Spleen (tissue), 11 donors: ENCODE data around the gene PDLIM5. TPM values are rescaled to one million over a fixed set of nuclear protein-coding genes. Genes with fewer than 3 reads are reported as not detected.
A peak's percentile ranks its signal among the peaks of the same experiment; 100 is the strongest.

ENCODE experiments used
- DNase-seq: peaks from one replicate; pipeline ENCODE4 v3.0.0-alpha.2; 2020
- H3K27ac ChIP-seq, 8 donors: fragments of 200-600 bp; sonication (generic) in 7 of 8; 1 replicate in 4 of 8; 2 replicates in 4 of 8; pipeline versions ENCODE4 v1.5.0 to v1.8.0; 2016 to 2021; ENCODE audit warnings: inconsistent platforms in 4 of 8, mild to moderate bottlenecking in 4 of 8, moderate library complexity in 1 of 8
- H3K27me3 ChIP-seq, 7 donors: fragments of 200-600 bp; sonication (generic) in 6 of 7; replicated peaks in 1 of 7; 1 replicate in 4 of 7; 2 replicates in 3 of 7; pipeline versions ENCODE4 v1.5.0 to v1.8.0; 2016 to 2021; ENCODE audit warnings: inconsistent platforms in 3 of 7, mild to moderate bottlenecking in 1 of 7
- H3K36me3 ChIP-seq, 6 donors: fragments of 200-600 bp; sonication (generic) in 5 of 6; 1 replicate in 4 of 6; 2 replicates in 2 of 6; pipeline versions ENCODE4 v1.5.0 to v1.8.0; 2016 to 2021; ENCODE audit warnings: inconsistent platforms in 2 of 6
- H3K4me1 ChIP-seq, 6 donors: fragments of 200-600 bp; sonication (generic) in 5 of 6; 1 replicate in 3 of 6; 2 replicates in 3 of 6; pipeline versions ENCODE4 v1.5.0 to v1.8.0; 2016 to 2021; ENCODE audit warnings: inconsistent platforms in 3 of 6
- H3K4me3 ChIP-seq, 8 donors: fragments of 200-600 bp; sonication (generic) in 7 of 8; 1 replicate in 4 of 8; 2 replicates in 4 of 8; pipeline versions ENCODE4 v1.5.0 to v1.8.0; 2016 to 2021; ENCODE audit warnings: inconsistent platforms in 4 of 8, mild to moderate bottlenecking in 4 of 8, moderate library complexity in 2 of 8
- H3K9me3 ChIP-seq, 8 donors: fragments of 200-600 bp; sonication (generic) in 7 of 8; 1 replicate in 4 of 8; 2 replicates in 4 of 8; pipeline versions ENCODE4 v1.5.0 to v1.8.0; 2016 to 2021; ENCODE audit warnings: inconsistent platforms in 4 of 8
- POLR2A ChIP-seq, 3 donors: fragments of 450-650 bp; IDR thresholded peaks; one replicate each; pipeline ENCODE4 v1.5.1; 2017; ENCODE audit warnings: antibody characterized with exemption in 3 of 3, mild to moderate bottlenecking in 1 of 3
- POLR2AphosphoS5 ChIP-seq, 3 donors: sonication (generic); formaldehyde crosslinking; IDR thresholded peaks; one replicate each; pipeline ENCODE4 v1.5.1; 2017; ENCODE audit warnings: antibody characterized with exemption in 3 of 3
- WGBS, 5 donors: extraction: QIAGEN DNeasy Blood & Tissue Kit in 3 of 5; methylation state at CpG; one replicate each; pipeline versions ENCODE4 v1.1.5 to v1.1.7; 2013 to 2018; 5-methylcytosine and 5-hydroxymethylcytosine counted together
- intact Hi-C: fragments of 100-400 bp; cut with DNase I; formaldehyde crosslinking; loops from one replicate; pipeline ENCODE4 v1.15.0; 2023; ENCODE audit warnings: low total_unique reads
- polyA plus RNA-seq, 3 donors: library from polyadenylated mRNA; stranded (reverse); fragments of 200-250 nt; gene quantifications; one replicate each; pipeline ENCODE4 v1.2.1, GENCODE V29; 2013
- total RNA-seq, 7 donors: library from RNA; depleted of rRNA in 3 of 7; stranded (reverse); fragments of >200 nt in 3 of 7; fragmentation: NEBNext Ultra II Directional in 4 of 7; extraction: Animal tissue kit (Norgen Biotek cat#: 25700) in 4 of 7; gene quantifications; one replicate each; pipeline versions ENCODE4 v1.1.0 to v1.2.1, GENCODE V29; 2016 to 2021
- TF ChIP-seq, protein P1 (sequence below), 11 experiments: fragments of 200-600 bp in 7 of 11; fragments of 450-650 bp in 4 of 11; sonication (generic) in 4 of 11; IDR thresholded peaks in 8 of 11; conservative IDR thresholded peaks in 3 of 11; 1 replicate in 7 of 11; 2 replicates in 4 of 11; pipeline versions ENCODE4 v1.4.0 to v1.8.0; 2016 to 2021; ENCODE audit warnings: antibody characterized with exemption in 11 of 11, inconsistent platforms in 4 of 11, mild to moderate bottlenecking in 1 of 11
- donor health status: healthy with polysubstance abuse.
- donor health status: DM: no; HTN: no; CAD: no; lungs with moderate emphysema.
- donor health status: DM: no; HTN: no; CAD: no.
- donor health status: Bipolar disorder and iron deficiency.
- donor health status: healthy.
- donor health status: DM: no; HTN: no; CAD: no.
- donor health status: DM: yes; HTN: yes; CAD: no.

Gene PDLIM5
- total and polyA plus RNA-seq, 10 donors = 9.4 to 182 (median 74.9) TPM

DNA sequence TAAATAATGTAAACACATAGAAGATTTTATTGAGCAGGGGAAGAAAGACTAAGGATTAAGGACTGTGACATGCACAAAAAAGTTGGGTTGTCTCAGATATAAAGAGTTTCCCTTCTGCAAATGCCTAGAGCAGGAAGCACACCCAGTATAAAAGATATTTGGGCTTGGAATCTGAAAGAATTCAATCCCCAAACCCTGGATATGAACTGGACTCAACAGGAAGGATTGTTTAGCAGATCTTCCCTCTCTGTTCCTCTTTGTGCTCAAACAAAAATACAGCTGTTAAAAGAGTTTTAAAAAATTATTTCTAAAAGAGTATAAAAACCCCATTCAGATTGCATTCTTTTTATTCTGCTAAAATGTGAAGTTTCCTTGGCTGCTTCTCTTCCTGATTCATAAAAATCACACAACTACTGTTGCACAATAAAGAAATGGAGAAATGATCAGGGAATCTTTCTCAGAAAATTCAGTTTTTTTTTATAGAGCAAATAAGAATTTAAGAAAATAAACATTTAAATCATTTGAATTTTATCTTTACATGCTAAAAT, 71.4 kb downstream of the PDLIM5 start:
- intact Hi-C loops = no loop called here
- peak overlapping the region in 3 of 8 donors; percentile 23 to 44 (median 43) for H3K27ac ChIP-seq

DNA sequence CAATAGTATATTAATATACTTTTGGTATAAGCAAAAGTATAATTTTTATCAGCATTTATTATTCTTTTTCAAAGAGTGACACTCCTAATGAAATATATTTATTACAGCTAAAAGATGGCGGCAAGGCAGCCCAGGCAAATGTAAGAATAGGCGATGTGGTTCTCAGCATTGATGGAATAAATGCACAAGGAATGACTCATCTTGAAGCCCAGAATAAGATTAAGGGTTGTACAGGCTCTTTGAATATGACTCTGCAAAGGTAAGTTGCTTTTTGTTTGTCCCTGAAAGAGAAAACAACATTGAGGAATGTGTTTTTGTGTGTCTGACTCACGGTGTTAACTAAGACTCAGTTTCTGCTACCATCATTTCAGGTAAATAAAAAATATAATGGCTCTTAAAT, 71.9 kb downstream of the PDLIM5 start:
- no peak overlapping the region for H3K27ac ChIP-seq
- H3K27me3 ChIP-seq = no peaks in the 10 kb centered on the region
- peaks cover 8 to 45% (median 34%) of the 10 kb centered on the region in 6 donors for H3K4me1 ChIP-seq
- TF ChIP-seq POLR2A (IDR thresholded peaks at IDR 0.05) (no peak), POLR2AphosphoS5 (IDR thresholded peaks at IDR 0.05) (no peak)
- TF ChIP-seq, protein P1, sequence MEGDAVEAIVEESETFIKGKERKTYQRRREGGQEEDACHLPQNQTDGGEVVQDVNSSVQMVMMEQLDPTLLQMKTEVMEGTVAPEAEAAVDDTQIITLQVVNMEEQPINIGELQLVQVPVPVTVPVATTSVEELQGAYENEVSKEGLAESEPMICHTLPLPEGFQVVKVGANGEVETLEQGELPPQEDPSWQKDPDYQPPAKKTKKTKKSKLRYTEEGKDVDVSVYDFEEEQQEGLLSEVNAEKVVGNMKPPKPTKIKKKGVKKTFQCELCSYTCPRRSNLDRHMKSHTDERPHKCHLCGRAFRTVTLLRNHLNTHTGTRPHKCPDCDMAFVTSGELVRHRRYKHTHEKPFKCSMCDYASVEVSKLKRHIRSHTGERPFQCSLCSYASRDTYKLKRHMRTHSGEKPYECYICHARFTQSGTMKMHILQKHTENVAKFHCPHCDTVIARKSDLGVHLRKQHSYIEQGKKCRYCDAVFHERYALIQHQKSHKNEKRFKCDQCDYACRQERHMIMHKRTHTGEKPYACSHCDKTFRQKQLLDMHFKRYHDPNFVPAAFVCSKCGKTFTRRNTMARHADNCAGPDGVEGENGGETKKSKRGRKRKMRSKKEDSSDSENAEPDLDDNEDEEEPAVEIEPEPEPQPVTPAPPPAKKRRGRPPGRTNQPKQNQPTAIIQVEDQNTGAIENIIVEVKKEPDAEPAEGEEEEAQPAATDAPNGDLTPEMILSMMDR (IDR thresholded peaks at IDR 0.05 in 8 of 11, conservative IDR thresholded peaks at IDR 0.05 in 3 of 11) = no peak
- H3K4me3 ChIP-seq = no peak overlapping the region
- intact Hi-C loops = no loop called here
- no peaks in the 10 kb centered on the region for H3K9me3 ChIP-seq
- WGBS, 5 donors = 93 to 99% (median 95%) methylated on average over 3 of the region's 3 CpGs
- H3K36me3 ChIP-seq = peaks cover 0 to 22% (median 0%) of the 10 kb centered on the region in 6 donors
- no peak for DNase-seq

More for the DNA sequence above, 71.4 kb downstream of the PDLIM5 start:
- H3K27me3 ChIP-seq = no peaks in the 10 kb centered on the region
- no peak for DNase-seq
- no peak for TF ChIP-seq POLR2AphosphoS5 (IDR thresholded peaks at IDR 0.05)
- TF ChIP-seq, protein P1 (IDR thresholded peaks at IDR 0.05 in 8 of 11, conservative IDR thresholded peaks at IDR 0.05 in 3 of 11) = no peak
- TF ChIP-seq POLR2A (IDR thresholded peaks at IDR 0.05) = no peak
- peaks cover 8 to 50% (median 38%) of the 10 kb centered on the region in 6 donors for H3K4me1 ChIP-seq
- no peaks in the 10 kb centered on the region for H3K9me3 ChIP-seq
- H3K4me3 ChIP-seq = no peak overlapping the region
- peaks cover 0 to 21% (median 0%) of the 10 kb centered on the region in 6 donors for H3K36me3 ChIP-seq

DNA sequence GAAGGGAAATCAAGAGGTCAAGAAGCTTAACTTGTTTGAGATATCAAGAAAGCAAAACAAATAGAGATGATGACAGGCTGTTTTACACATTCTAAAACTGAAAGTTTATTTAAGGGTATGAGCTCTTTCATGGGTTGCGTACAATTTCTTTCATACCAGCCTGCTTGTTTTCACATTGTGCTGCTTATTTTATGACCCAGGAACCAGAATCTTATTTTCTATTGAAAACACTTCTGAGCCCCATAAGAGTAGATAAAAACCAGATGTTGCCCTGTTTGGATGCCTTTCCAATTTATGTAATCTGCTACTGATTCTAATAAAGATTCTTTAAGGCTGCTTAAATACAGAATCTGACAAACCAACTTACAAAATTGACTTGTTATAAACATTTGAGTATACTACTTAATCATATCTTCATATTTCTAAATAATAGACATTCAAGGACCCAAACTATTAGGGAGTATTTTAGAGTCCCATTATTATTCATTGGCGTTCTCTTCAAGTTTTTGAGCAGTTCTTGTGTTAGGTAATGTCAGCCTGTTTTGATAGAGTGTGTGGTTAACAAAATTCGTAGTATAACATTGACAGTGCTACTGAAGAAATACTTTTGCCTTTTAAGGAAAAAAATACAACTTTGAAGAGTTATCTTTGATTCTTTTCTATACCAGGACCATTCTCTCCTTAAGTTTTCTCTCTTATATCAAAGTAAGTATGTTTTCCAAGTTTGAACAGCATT, 74.4 kb downstream of the PDLIM5 start:
- TF ChIP-seq, protein P1 (IDR thresholded peaks at IDR 0.05 in 8 of 11, conservative IDR thresholded peaks at IDR 0.05 in 3 of 11) = no peak
- no peak for TF ChIP-seq POLR2A (IDR thresholded peaks at IDR 0.05)
- TF ChIP-seq POLR2AphosphoS5 (IDR thresholded peaks at IDR 0.05) = no peak
- peaks cover 0 to 22% (median 0%) of the 10 kb centered on the region in 6 donors for H3K36me3 ChIP-seq
- no peaks in the 10 kb centered on the region for H3K9me3 ChIP-seq
- no peak overlapping the region for H3K4me3 ChIP-seq
- H3K4me1 ChIP-seq = peaks cover 0 to 19% (median 10%) of the 10 kb centered on the region in 6 donors
- WGBS, 5 donors = 66 to 76% (median 70%) methylated on average over 3 of the region's 3 CpGs
- H3K27ac ChIP-seq = peak overlapping the region in 6 of 8 donors; percentile 16 to 55 (median 35)
- intact Hi-C loops = no loop called here
- H3K27me3 ChIP-seq = no peaks in the 10 kb centered on the region
- DNase-seq = no peak

DNA sequence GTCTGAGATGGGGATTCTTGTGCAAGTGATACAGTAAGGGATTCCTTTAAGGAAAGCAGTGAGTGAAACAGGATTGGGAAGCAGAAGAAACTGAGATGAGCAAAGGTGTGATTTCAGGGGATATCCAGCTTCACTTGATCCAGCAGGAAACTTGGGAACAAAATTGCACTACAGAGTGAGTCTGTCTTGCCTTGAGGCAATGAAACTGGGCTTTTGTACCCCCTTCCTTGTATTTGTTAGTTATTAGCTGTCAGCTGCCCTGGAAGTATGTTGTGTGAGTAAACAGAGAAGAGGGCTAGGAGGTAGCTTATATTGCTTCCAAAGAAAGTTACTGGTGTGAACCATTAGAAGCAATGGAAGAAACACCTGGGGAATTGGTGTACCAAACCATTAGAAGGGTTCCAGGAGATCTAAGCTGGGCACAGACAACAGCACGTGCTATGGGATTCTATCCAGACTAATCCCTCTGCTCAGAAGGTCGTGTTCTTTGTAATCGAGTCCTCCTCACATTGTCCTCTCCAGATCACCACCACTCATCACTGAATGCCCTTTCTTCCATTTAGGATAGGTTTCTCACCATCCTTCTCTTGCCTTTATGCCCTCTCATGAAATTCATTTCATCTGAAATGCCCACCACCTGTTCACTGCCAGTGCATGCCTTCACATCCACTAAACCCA, 76.0 kb downstream of the PDLIM5 start:
- no peak overlapping the region for H3K4me3 ChIP-seq
- peaks cover 0 to 12% (median 5%) of the 10 kb centered on the region in 6 donors for H3K4me1 ChIP-seq
- 92 to 100% (median 96%) methylated on average over 3 of the region's 3 CpGs for WGBS, 5 donors
- H3K36me3 ChIP-seq = peaks cover 0 to 22% (median 0%) of the 10 kb centered on the region in 6 donors
- intact Hi-C loops = no loop called here
- H3K27me3 ChIP-seq = no peaks in the 10 kb centered on the region
- TF ChIP-seq, protein P1 (IDR thresholded peaks at IDR 0.05 in 8 of 11, conservative IDR thresholded peaks at IDR 0.05 in 3 of 11) = no peak
- TF ChIP-seq POLR2A (IDR thresholded peaks at IDR 0.05) (no peak), POLR2AphosphoS5 (IDR thresholded peaks at IDR 0.05) (no peak)
- no peak for DNase-seq
- no peak overlapping the region for H3K27ac ChIP-seq
- no peaks in the 10 kb centered on the region for H3K9me3 ChIP-seq
